NOMO-1 treated with dmso at 0.1 percent for 144 hours (cell line): ENCODE data around the gene BDH1.
A peak's percentile ranks its signal among the peaks of the same experiment; 100 is the strongest.
"Not testable (repeated sequence)": the region's sequence is repeated elsewhere in the genome, so short reads cannot be mapped to it uniquely, and the experiment has no call there.

Experiments
- DNase-seq: peaks from one replicate; lab custom pipeline; 2025; ENCODE audit not compliant: unreplicated experiment; lab: John Stamatoyannopoulos, UW

Gene BDH1

GRCh38 chr3:197555281-197556261 is at the start of gene BDH1:
BDH1 (minus strand) TSS chr3:197555968; CDS start chr3:197546443, 9,525 bp downstream.
- peak; percentile 28 for DNase-seq

GRCh38 chr3:197603317-197603933 is 47.7 kb upstream of the BDH1 start:
- DNase-seq: no peak

GRCh38 chr3:197602351-197602750 is 46.6 kb upstream of the BDH1 start:
- not testable (repeated sequence) for DNase-seq

GRCh38 chr3:197601566-197601840 is 45.7 kb upstream of the BDH1 start:
- DNase-seq: not testable (repeated sequence)

- no peak for DNase-seq
These were observed 45.2 kb upstream of the BDH1 start for GRCh38 chr3:197600796-197601565.

- no peak for DNase-seq
These were observed 43.5 kb upstream of the BDH1 start for GRCh38 chr3:197599089-197599765.

- no peak for DNase-seq
These were observed 42.7 kb upstream of the BDH1 start for GRCh38 chr3:197598404-197598980.

- DNase-seq: no peak
These were observed 41.6 kb upstream of the BDH1 start for GRCh38 chr3:197597335-197597734.

- no peak for DNase-seq
These were observed 39.9 kb upstream of the BDH1 start for GRCh38 chr3:197595470-197596185.

GRCh38 chr3:197593046-197593380 is 37.2 kb upstream of the BDH1 start:
- no peak for DNase-seq

GRCh38 chr3:197592361-197593045 is 36.7 kb upstream of the BDH1 start:
- DNase-seq: no peak

- DNase-seq: no peak
These were observed 36.0 kb upstream of the BDH1 start for GRCh38 chr3:197591816-197592215.

- DNase-seq: no peak
These were observed 34.7 kb upstream of the BDH1 start for GRCh38 chr3:197590313-197590962.

GRCh38 chr3:197589545-197589944 is 33.8 kb upstream of the BDH1 start:
- DNase-seq: no peak

GRCh38 chr3:197586768-197587167 is 31.0 kb upstream of the BDH1 start:
- not testable (repeated sequence) for DNase-seq

- no peak for DNase-seq
These were observed 30.4 kb upstream of the BDH1 start for GRCh38 chr3:197586181-197586580.

GRCh38 chr3:197584733-197585132 is 29.0 kb upstream of the BDH1 start:
- DNase-seq: no peak

- DNase-seq: no peak
These were observed 27.6 kb upstream of the BDH1 start for GRCh38 chr3:197583371-197583770.

GRCh38 chr3:197580253-197580691 is 24.5 kb upstream of the BDH1 start:
- DNase-seq: no peak
